IPS DF 6.9 (cell line): ENCODE results near the gene FAM114A2.
"Not testable (repeated sequence)": the region's sequence is repeated elsewhere in the genome, so short reads cannot be mapped to it uniquely, and the experiment has no call there.

Experiments
- DNase-seq: peaks from one replicate; pipeline ENCODE4 v3.0.0-alpha.2; 2013; ENCODE audit warnings: low read depth, low spot score
- H3K27ac ChIP-seq: one replicate; pipeline ENCODE4 v1.5.1; 2013; ENCODE audit warnings: low read length, control low read depth
- H3K27me3 ChIP-seq: 2 replicates; pipeline ENCODE4 v1.6.1; 2013; ENCODE audit warnings: mild to moderate bottlenecking, low read length; ENCODE audit not compliant: control insufficient read depth, insufficient read depth
- H3K36me3 ChIP-seq: 2 replicates; pipeline ENCODE4 v1.6.1; 2013; ENCODE audit warnings: low read length; ENCODE audit not compliant: control insufficient read depth, insufficient read depth
- H3K4me1 ChIP-seq: 2 replicates; pipeline ENCODE4 v1.6.1; 2013; ENCODE audit warnings: low read length; ENCODE audit not compliant: control insufficient read depth, insufficient read depth
- H3K4me3 ChIP-seq: 2 replicates; pipeline ENCODE4 v1.5.1; 2013; ENCODE audit warnings: mild to moderate bottlenecking, low read length
- H3K9me3 ChIP-seq: 2 replicates; pipeline ENCODE4 v1.6.1; 2013; ENCODE audit warnings: low read length, inconsistent platforms; ENCODE audit not compliant: control insufficient read depth, insufficient read depth
- WGBS: extraction: QIAGEN DNeasy Blood & Tissue Kit; methylation state at CpG from one replicate; pipeline ENCODE4 v1.1.7; 2013; ENCODE audit warnings: mixed read lengths, missing lambda C conversion rate; ENCODE audit not compliant: insufficient read length, insufficient coverage; 5-methylcytosine and 5-hydroxymethylcytosine counted together

Gene FAM114A2

DNA sequence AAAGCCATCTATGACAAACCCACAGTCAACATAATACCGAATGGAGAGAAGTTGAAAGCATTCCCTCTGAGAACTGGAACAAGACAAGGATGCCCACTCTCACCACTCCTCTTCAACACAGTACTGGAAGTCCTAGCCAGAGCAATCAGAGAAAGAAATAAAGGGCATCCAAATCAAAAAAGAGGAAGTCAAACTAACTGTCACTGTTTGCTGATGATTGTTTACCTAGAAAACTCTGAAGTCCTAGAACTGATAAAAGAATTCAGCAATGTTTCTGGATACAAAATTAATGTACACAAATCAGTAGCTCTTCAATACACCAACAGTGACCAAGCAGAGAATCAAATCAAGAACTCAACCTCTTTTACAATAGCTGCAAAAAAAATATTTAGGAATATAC is 19.8 kb downstream of the FAM114A2 start:
- H3K36me3 ChIP-seq, H3K4me1 ChIP-seq, H3K27ac ChIP-seq, DNase-seq, H3K27me3 ChIP-seq, H3K9me3 ChIP-seq, H3K4me3 ChIP-seq: not testable (repeated sequence)
- WGBS, result no CpG with 5 or more reads among the region's 1 CpG

DNA sequence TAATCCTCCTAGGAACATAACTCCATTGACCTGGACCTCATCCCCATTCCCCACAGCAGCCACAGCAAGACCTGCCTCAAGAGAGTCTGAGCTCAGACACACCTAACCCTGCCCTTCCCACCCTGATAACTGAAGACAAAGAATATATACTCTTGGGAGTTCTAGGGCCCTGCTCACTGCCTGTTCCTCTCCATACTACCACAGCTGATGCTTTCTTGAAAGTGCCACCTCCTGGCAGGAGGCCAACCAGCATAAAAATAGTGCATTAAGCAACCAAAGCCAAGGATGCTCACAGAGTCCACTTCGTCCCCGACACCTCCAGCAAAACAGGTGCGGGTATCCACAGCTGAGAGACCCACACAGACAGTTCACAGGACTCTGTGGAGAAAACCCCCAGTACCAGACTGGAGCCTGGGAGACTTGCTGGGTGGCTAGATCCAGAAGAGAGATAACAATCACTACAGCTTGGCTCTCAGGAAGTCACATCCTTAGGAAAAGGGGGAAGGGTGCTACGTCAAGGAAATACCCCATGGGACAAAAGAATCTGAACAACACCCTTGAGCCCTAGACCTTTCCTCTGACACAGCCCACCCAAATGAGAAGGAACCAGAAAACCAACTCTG is 23.5 kb downstream of the FAM114A2 start:
- H3K4me3 ChIP-seq, result no peak overlapping the region
- H3K4me1 ChIP-seq, result no peaks in the 10 kb centered on the region
- H3K27me3 ChIP-seq, result no peaks in the 10 kb centered on the region
- WGBS, result no CpG with 5 or more reads among the region's 4 CpGs
- H3K9me3 ChIP-seq, result no peaks in the 10 kb centered on the region
- DNase-seq, result no peak
- H3K36me3 ChIP-seq, result no peaks in the 10 kb centered on the region
- no peak overlapping the region for H3K27ac ChIP-seq

DNA sequence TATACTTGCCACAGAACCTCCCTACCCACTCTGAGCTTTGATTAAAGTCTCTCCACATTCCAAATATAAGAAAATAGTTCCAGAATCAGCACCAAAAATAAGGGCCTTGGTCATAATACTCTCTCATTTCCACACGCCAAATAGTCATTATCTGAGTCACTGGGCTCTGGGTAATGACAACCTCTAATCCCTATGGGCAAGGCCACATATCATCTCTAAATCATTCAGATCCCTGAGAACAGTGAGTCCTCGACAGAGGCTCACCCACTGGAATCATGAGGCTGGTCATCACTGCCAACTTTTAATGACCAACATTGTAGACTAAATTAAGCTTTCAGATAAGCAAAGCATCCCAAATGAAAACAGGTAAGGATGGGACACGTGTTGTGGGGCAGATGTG is 28.1 kb downstream of the FAM114A2 start:
- H3K4me3 ChIP-seq, result no peak overlapping the region
- no peaks in the 10 kb centered on the region for H3K36me3 ChIP-seq
- H3K4me1 ChIP-seq, result no peaks in the 10 kb centered on the region
- WGBS, result no CpG with 5 or more reads among the region's 3 CpGs
- no peak for DNase-seq
- H3K27me3 ChIP-seq, result no peaks in the 10 kb centered on the region
- H3K9me3 ChIP-seq, result no peaks in the 10 kb centered on the region
- H3K27ac ChIP-seq, result no peak overlapping the region

DNA sequence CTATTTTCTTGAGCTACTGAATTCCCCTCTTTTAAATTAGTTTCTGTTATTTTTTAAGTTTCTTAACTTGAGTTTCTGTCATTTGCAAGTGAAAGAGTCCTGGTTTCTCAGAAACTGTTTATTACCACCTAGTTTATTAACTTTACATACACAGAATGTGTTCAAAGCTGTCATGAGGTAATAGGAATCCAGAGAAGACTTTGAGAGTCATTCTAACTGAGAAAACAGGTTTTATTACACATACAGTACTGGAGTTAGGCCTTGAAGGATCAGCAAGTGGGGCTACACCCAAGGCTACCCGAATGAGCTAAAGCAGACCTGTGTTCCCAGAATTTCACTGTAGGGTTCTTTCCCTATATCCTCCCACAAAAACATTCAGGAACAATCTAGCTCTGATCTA is 33.1 kb downstream of the FAM114A2 start:
- H3K9me3 ChIP-seq, result no peaks in the 10 kb centered on the region

DNA sequence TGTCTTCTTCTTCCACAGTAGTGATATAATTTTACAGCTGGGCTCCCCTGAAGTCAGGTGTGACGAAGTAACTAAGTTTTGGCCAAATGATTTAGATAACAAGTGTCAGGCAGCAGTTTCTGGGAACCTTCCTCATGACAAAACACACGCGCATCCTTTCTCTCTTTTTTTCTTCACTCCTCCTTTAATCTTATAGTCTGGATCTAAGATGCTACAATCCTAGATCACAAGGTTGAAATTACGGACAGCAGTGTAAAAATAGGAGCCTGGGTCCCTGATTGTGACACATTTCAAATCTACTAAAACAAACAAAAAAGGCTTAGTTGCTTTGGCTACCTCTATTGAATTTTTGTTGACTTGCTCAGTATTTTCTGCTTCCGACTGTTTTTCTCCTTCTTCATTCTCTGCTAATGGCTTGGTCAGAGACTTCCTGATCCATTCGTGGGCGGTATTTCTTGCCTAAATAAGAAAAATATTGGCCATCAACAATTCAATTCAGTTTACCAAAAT is 36.1 kb downstream of the FAM114A2 start:
- no peaks in the 10 kb centered on the region for H3K27me3 ChIP-seq
- WGBS, result no CpG with 5 or more reads among the region's 7 CpGs
- H3K4me3 ChIP-seq, result no peak overlapping the region
- DNase-seq, result no peak
- no peaks in the 10 kb centered on the region for H3K9me3 ChIP-seq
- H3K4me1 ChIP-seq, result no peaks in the 10 kb centered on the region
- no peak overlapping the region for H3K27ac ChIP-seq
- H3K36me3 ChIP-seq, result no peaks in the 10 kb centered on the region

More for the DNA sequence above, 33.1 kb downstream of the FAM114A2 start:
- Histone ChIP-seq H3K27ac (no peak overlapping the region), H3K4me1 (no peaks in the 10 kb centered on the region), H3K4me3 (no peak overlapping the region), H3K36me3 (no peaks in the 10 kb centered on the region), H3K27me3 (no peaks in the 10 kb centered on the region)
- whole genome bisulfite sequencing, result no CpG with 5 or more reads among the region's 1 CpG
- no peak for DNase-seq

DNA sequence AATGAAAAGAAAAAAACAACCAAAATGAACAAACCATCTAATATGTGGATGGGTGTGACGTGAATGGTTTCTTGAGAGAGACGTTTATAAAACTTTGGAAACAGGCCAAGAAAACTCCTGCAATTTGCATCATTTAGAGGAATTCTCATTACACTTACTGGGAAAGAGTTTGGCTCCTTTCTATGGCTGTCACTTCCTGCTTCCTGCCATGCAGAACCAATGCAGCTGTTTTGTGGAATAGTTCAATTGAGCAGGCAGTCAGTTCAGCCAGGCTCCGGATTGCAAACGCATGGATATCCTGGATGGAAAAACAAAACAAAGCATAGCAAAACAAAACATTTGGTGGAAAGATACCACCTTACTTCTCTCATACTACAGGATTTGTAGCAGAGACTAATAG is 36.6 kb downstream of the FAM114A2 start:
- no peaks in the 10 kb centered on the region for H3K36me3 ChIP-seq
- H3K9me3 ChIP-seq, result no peaks in the 10 kb centered on the region
- H3K4me1 ChIP-seq, result no peaks in the 10 kb centered on the region
- H3K27ac ChIP-seq, result no peak overlapping the region
- DNase-seq, result no peak
- no CpG with 5 or more reads among the region's 4 CpGs for WGBS
- H3K4me3 ChIP-seq, result no peak overlapping the region
- no peaks in the 10 kb centered on the region for H3K27me3 ChIP-seq

DNA sequence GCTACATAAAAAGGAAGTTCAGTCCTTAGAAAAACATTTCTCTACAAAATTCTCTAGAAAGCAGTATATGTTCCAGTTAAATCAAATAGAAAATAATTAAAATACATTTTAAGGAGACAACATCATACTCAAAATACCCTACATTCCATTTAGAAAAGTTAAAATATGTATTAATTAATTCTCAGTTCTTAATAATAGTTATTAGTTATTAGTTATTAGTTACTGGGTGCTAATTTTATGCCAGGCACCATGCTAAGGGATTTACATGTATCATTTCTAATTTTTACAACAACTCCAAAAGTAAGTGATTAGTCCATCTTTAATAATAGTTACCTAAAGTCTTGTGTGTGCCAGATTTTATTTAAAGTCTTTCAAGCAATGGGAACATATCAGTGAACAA is 38.0 kb downstream of the FAM114A2 start:
- Histone ChIP-seq H3K36me3 (no peaks in the 10 kb centered on the region), H3K27ac (no peak overlapping the region), H3K9me3 (no peaks in the 10 kb centered on the region), H3K4me3 (no peak overlapping the region), H3K27me3 (no peaks in the 10 kb centered on the region), H3K4me1 (no peaks in the 10 kb centered on the region)
- DNase-seq, result no peak

DNA sequence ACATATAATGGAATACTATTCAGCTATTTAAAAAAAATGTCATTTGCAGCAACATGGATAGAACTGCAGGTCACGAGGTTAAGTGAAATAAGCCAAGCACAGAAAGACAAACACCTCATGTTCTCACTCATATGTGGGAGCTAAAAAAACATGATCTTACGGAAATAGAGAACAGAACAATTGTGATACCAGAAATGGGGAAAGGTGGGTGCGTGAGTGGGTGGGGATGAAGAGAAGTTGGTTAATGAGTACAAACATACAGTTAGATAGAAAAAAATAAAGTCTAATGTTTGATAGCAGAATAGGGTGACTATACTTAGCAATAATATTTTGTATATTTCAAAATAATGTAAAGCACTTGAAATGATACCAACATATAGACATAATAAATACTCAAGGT is 38.7 kb downstream of the FAM114A2 start:
- Histone ChIP-seq H3K27me3 (no peaks in the 10 kb centered on the region), H3K4me3 (no peak overlapping the region), H3K27ac (no peak overlapping the region), H3K36me3 (no peaks in the 10 kb centered on the region), H3K4me1 (no peaks in the 10 kb centered on the region), H3K9me3 (no peaks in the 10 kb centered on the region)
- 100% methylated on average over 1 of the region's 3 CpGs for WGBS
- no peak for DNase-seq

DNA sequence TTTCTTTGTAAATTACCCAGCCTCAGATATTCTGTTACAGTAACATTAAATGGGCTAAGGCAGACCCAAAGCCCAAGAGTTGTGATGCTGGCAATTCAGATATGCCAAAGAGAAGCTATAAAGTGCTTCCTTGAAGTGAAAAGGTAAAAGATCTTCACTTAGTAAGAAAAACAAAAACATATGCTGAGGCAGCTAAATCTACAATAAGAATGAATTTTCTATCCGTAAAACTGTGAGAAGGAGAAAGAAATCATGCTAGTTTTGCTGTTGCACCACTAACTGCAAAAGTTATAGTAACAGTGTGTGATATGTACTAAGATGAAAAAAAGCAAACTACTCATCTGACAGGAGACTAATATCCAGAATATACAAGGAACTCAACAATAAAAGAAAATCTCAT is 39.9 kb downstream of the FAM114A2 start:
- WGBS, result no CpG with 5 or more reads among the region's 1 CpG
- Histone ChIP-seq H3K27ac (no peak overlapping the region), H3K4me1 (no peaks in the 10 kb centered on the region), H3K27me3 (no peaks in the 10 kb centered on the region), H3K4me3 (no peak overlapping the region), H3K36me3 (no peaks in the 10 kb centered on the region), H3K9me3 (no peaks in the 10 kb centered on the region)
- no peak for DNase-seq

DNA sequence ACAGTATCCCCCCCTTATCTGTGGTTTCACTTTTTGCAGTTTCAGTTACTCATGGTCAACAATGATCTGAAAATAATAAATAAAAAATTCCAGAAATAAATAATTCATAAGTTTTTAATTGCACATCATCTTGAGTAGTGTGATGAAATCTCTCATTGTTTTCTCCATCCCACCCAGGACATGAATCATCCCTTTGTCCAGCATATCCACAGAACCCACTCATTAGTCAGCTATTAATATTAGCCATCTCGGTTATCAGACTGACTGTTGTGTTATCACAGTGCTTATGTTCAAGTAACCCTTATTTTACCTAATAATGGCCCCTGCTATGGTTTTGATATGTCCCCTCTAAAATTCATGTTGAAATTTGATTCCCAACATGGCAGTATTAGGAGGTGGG is 40.7 kb downstream of the FAM114A2 start:
- no peaks in the 10 kb centered on the region for H3K27me3 ChIP-seq
- no peaks in the 10 kb centered on the region for H3K36me3 ChIP-seq
- WGBS, result no CpG with 5 or more reads among the region's 1 CpG
- no peak overlapping the region for H3K27ac ChIP-seq
- H3K4me3 ChIP-seq, result no peak overlapping the region
- H3K9me3 ChIP-seq, result no peaks in the 10 kb centered on the region
- DNase-seq, result no peak
- no peaks in the 10 kb centered on the region for H3K4me1 ChIP-seq

DNA sequence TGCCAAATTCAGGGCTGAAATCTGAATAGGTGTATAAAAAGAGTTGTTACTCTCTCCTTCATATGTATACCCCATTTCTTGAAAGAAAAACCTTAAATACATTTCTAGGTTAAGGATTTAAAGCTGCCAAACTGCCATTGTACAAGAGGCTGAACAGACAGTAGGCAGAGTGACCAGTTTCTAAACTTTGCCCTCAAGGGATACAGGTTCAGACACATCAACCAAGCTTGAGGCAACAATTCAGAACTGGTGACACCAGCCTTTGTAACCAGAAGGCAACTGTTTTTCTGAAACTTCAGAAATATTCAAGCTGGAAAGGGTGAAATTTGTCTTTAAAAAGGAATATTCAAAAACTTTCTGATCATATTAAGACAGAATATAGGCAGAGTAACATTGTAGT is 47.5 kb downstream of the FAM114A2 start:
- DNase-seq, result no peak
- H3K27ac ChIP-seq, result no peak overlapping the region
- no peaks in the 10 kb centered on the region for H3K9me3 ChIP-seq
- H3K4me3 ChIP-seq, result no peak overlapping the region
- no peaks in the 10 kb centered on the region for H3K4me1 ChIP-seq
- H3K36me3 ChIP-seq, result no peaks in the 10 kb centered on the region
- H3K27me3 ChIP-seq, result no peaks in the 10 kb centered on the region
